GM19467 (cell line): ENCODE data around the gene SOD3.

ENCODE experiments used
- ATAC-seq: cut with Tn5 transposase; IDR thresholded peaks from one replicate; pipeline ENCODE4 v1.9.1; 2021; ENCODE audit warnings: mild to moderate bottlenecking, moderate library complexity; ENCODE audit not compliant: unreplicated experiment

The SOD3 gene

GRCh38 chr4:24794916-24795665, at the start of gene SOD3:
TSS of gene SOD3 (plus strand) at chr4:24795573. CDS start at chr4:24799522, 3,949 bp downstream.
- ATAC-seq: no peak

GRCh38 chr4:24747234-24747975, 48.0 kb upstream of the SOD3 start:
- no peak for ATAC-seq

- ATAC-seq: no peak
These were observed 47.4 kb upstream of the SOD3 start for GRCh38 chr4:24748023-24748422.

- no peak for ATAC-seq
These were observed 46.5 kb upstream of the SOD3 start for GRCh38 chr4:24748758-24749350.

- ATAC-seq: no peak
These were observed 45.3 kb upstream of the SOD3 start for GRCh38 chr4:24750106-24750505.

GRCh38 chr4:24751926-24752539, 43.3 kb upstream of the SOD3 start:
- no peak for ATAC-seq

GRCh38 chr4:24753519-24753918, 41.9 kb upstream of the SOD3 start:
- ATAC-seq: no peak

GRCh38 chr4:24754571-24754970, 40.8 kb upstream of the SOD3 start:
- no peak for ATAC-seq

- ATAC-seq: no peak
These were observed 31.6 kb upstream of the SOD3 start for GRCh38 chr4:24763631-24764297.

GRCh38 chr4:24764345-24764744, 31.0 kb upstream of the SOD3 start:
- ATAC-seq: no peak

- ATAC-seq: no peak
These were observed 29.9 kb upstream of the SOD3 start for GRCh38 chr4:24765376-24765988.

GRCh38 chr4:24768006-24768405, 27.4 kb upstream of the SOD3 start:
- peak; percentile 7 for ATAC-seq

- peak; percentile 83 for ATAC-seq
These were observed 26.8 kb upstream of the SOD3 start for GRCh38 chr4:24768604-24769003.

- ATAC-seq: no peak
These were observed 25.8 kb upstream of the SOD3 start for GRCh38 chr4:24769571-24769970.

GRCh38 chr4:24770032-24770584, 25.3 kb upstream of the SOD3 start:
- ATAC-seq: no peak

GRCh38 chr4:24770667-24771066, 24.7 kb upstream of the SOD3 start:
- ATAC-seq: no peak

GRCh38 chr4:24771241-24771640, 24.1 kb upstream of the SOD3 start:
- no peak for ATAC-seq

GRCh38 chr4:24772061-24772705, 23.2 kb upstream of the SOD3 start:
- no peak for ATAC-seq

- ATAC-seq: no peak
These were observed 22.4 kb upstream of the SOD3 start for GRCh38 chr4:24772952-24773351.

- ATAC-seq: no peak
These were observed 20.9 kb upstream of the SOD3 start for GRCh38 chr4:24774452-24774851.
